Activated CD4-positive, alpha-beta T cell treated with anti-CD3 and anti-CD28 coated beads, Interleukin-2, Interleukin-4, amounts not matched to agents 100 ng/mL and 50 ng/mL, durations not matched to agents 16 hours and 8 hours (primary cell): ENCODE results near the gene BOK.
A peak's percentile ranks its signal among the peaks of the same experiment; 100 is the strongest.

Source experiments
- DNase-seq: peaks from one replicate; pipeline ENCODE4 v3.0.0-alpha.2; 2020; ENCODE audit warnings: low spot score

Gene BOK

GRCh38 chr2:241601841-241602240 is 43.3 kb downstream of the BOK start:
- no peak for DNase-seq

GRCh38 chr2:241602720-241603119 is 44.2 kb downstream of the BOK start:
- DNase-seq, result no peak

DNA sequence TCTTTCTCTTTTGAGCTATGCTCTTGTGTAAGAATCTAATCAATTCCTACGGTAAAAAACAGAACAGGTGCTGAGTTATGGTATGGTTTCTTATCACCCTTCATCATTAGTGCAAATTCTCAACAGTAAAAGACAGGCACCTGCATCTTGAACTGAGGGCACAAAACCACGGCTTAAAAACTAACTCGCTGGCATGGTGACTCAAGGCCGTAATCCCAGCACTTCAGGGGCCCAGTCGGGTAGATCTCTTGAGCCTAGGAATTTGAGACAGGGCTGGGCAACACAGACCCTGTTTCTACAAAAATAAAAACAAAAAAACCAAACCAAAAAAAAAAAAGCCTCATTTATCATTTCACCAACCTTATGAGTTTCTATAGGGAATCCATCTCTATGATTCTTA is 45.1 kb downstream of the BOK start:
- no peak for DNase-seq

GRCh38 chr2:241606186-241606585 is 47.6 kb downstream of the BOK start:
- no peak for DNase-seq

- no peak for DNase-seq
Observed at GRCh38 chr2:241607162-241607885, 48.8 kb downstream of the BOK start.

GRCh38 chr2:241608881-241609280 is 50.3 kb downstream of the BOK start:
- no peak for DNase-seq

- DNase-seq, result peak; percentile 91
Observed at GRCh38 chr2:241609859-241610793, 51.6 kb downstream of the BOK start.

GRCh38 chr2:241611062-241611461 is 52.5 kb downstream of the BOK start:
- DNase-seq, result no peak

- no peak for DNase-seq
Observed at GRCh38 chr2:241612156-241613016, 53.8 kb downstream of the BOK start.

GRCh38 chr2:241613017-241613780 is 54.7 kb downstream of the BOK start:
- DNase-seq, result no peak

GRCh38 chr2:241615041-241615440 is 56.5 kb downstream of the BOK start:
- DNase-seq, result no peak

DNA sequence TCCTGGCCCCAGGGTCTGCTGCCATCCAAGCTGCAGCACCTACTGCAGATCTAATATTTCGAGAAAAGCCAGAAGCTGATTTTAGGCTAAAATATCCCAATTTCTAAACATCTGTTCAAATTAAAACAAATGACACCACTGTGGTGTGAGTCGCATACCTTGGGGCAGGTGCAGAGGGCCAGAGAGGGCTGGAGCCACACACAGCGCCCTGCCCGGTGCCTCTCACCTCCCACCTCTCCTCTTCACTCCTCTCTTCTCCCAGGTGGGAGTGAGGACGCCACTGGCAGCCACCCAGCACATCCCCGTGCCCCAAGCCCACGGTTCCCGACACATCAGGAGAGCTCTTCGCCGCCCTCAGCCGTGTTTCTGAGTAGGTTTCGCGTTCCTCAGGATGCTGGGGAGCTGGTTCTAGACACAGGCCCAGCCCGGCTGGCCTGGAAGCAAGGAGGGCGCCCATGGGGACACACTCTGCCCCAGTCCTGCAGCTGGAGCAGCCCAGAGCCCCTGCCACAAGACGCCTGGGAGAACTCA is 57.0 kb downstream of the BOK start:
- no peak for DNase-seq

- no peak for DNase-seq
Observed at GRCh38 chr2:241616168-241617125, 57.9 kb downstream of the BOK start.

DNA sequence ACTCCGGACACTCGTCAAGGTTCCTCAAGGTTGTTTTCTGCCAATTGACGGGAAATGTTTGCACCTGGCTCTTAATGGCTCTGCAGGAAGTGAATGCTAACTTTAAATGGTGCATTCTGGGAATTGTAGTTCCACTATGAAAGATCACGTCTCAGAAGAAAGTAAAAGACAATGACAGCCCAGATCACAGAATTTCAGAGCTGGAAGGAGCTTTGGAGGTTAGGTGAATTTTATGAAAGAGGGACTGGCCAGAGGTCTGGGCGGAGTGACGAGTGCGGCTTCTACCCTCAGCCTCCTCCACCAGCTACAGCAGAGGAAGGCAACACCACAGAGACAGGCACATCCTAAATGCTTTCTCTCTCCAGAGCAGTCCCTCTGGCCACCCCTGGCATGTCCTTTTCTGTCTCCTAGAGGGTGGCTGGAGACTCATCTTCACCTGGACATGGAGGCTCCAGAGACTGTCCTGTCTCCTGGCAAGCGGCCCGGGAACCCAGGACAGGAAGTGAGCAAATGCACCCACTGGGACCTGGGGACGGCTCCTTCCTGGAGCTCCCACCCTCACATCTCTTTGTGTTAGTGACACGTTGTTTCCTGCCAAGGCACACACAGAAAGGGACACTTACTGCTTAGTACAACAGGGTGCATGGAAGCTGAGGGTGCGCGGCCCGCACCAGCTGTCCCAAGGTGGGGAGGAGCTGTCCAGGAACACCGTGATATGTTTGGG is 59.0 kb downstream of the BOK start:
- DNase-seq, result peak; percentile 46

GRCh38 chr2:241618296-241618805 is 59.8 kb downstream of the BOK start:
- peak; percentile 28 for DNase-seq

DNA sequence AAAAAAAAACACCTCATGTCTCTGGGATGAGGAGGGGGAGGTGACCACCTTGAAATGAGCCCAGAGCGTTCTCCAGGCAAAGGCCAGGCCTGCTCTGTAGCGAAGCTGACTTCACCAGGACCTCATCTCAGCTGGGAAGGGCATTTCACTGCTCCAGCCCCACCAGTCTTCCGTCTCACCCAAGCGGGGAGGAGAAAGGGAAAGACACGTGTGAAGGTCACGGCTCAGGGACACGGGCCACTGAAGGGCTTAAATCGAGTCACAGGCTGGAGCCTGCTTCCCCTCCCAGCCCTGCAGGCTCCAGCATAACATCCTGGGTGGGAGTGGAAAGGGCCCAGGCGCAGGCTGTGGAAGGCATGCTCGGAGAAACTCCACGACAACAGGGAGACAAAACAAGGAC is 60.3 kb downstream of the BOK start:
- DNase-seq, result no peak

DNA sequence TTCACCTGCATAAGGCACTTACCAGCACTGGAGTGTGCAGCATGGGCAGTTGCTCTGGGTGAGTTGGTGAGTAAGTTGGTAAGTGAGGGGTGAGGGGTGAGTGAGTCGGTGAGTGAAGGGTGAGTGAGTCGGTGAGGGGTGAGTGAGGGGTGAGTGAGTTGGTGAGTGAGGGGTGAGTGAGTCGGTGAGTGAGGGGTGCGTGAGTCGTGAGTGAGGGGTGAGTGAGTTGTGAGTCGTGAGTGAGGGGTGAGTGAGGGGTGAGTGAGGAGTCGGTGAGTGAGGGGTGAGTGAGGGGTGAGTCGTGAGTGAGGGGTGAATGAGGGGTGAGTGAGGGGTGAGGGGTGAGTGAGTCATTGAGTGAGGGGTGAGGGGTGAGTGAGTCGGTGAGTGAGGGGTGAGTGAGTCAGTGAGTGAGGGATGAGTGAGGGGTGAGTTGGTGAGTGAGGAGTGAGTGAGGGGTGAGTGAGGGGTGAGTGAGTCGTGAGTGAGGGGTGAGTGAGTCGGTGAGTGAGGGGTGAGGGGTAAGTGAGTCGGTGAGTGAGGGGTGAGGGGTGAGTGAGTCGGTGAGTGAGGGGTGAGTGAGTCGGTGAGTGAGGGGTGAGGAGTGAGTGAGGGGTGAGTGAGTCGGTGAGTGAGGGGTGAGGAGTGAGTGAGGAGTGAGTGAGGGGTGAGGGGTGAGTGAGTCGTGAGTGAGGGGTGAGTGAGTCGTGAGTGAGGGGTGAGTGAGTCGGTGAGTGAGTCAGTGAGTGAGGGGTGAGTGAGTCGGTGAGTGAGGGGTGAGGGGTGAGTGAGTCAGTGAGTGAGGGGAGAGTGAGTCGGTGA is 61.3 kb downstream of the BOK start:
- DNase-seq, result no peak

DNA sequence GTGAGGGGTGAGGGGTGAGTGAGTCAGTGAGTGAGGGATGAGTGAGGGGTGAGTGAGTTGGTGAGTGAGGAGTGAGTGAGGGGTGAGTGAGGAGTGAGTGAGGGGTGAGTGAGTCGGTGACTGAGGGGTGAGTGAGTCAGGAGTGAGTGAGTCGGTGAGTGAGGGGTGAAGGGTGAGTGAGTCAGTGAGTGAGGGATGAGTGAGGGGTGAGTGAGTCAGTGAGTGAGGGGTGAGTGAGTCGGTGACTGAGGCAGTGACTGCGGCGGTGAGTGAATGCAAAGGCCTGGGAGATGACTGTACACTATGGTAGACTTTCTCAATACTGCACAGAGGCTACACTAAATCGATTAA is 61.8 kb downstream of the BOK start:
- peak; percentile 83 for DNase-seq
